Mesothelial cell of epicardium (in vitro differentiated cells): ENCODE measurements around the gene ASCC3. TPM values are rescaled to one million over a fixed set of nuclear protein-coding genes. Genes with fewer than 3 reads are reported as not detected.

ENCODE experiments used
- DNase-seq, 2 experiments: peaks; one replicate each; pipeline ENCODE4 v3.0.0; 2021; ENCODE audit warnings: low spot score in 2 of 2; ENCODE audit not compliant: unreplicated experiment in 2 of 2
- H3K27ac Mint-ChIP-seq: 2 replicates; pipeline ENCODE4 v1.8.0; 2021; ENCODE audit warnings: mixed read lengths
- H3K27me3 Mint-ChIP-seq: 2 replicates; pipeline ENCODE4 v1.8.0; 2021; ENCODE audit warnings: low read depth, mixed read lengths
- H3K36me3 Mint-ChIP-seq: 2 replicates; pipeline ENCODE4 v1.8.0; 2021; ENCODE audit warnings: mixed read lengths
- H3K4me1 Mint-ChIP-seq: 2 replicates; pipeline ENCODE4 v1.8.0; 2021; ENCODE audit warnings: mixed read lengths
- H3K4me3 Mint-ChIP-seq: 2 replicates; pipeline ENCODE4 v1.8.0; 2021; ENCODE audit warnings: mild to moderate bottlenecking, moderate library complexity, mixed read lengths
- H3K9me3 Mint-ChIP-seq: 2 replicates; pipeline ENCODE4 v1.8.0; 2021; ENCODE audit warnings: mixed read lengths
- total RNA-seq: library from RNA; stranded (reverse); gene quantifications from 3 replicates; pipeline ENCODE4 v1.2.1, GENCODE V29; 2021
- TF ChIP-seq, protein P1 (sequence below): fragments of 200-600 bp; sonication (generic); IDR thresholded peaks from one replicate; pipeline ENCODE4 v1.5.0; 2021; ENCODE audit warnings: antibody characterized with exemption; ENCODE audit not compliant: unreplicated experiment

The ASCC3 gene
- total RNA-seq, 1 donor from 2014 or later = 47.7 TPM

DNA sequence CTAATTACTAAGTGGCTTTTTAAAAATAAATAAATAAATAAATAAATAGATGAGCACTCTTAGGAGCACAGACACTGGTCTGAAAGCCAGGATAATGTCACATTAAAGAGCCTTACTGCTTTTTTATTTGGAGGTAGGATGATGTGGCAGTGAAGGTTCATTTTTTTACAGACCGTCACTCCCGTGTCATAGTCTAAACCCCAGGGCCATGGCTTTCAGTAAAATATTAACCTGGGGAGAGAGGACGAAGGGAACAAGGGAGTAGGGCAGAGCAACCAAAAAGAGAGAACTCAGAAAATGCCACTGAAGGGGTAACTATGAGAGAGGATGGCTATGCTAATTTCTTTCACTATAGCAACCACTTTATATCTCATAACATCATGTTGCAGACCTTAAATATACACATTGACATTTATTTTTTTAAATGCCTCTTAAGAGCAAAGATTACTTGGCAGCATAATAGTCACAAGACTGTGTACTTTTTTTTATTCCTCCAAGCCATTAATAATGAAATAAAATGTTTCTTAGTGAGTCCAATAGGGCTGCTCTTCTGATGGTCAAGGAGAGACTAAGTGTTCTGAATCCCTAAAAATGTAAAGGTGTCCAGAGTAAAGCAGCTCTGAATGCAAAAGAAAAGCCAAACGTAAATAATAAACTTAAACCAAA is 315.6 kb downstream of the ASCC3 start:
- TF ChIP-seq, protein P1, sequence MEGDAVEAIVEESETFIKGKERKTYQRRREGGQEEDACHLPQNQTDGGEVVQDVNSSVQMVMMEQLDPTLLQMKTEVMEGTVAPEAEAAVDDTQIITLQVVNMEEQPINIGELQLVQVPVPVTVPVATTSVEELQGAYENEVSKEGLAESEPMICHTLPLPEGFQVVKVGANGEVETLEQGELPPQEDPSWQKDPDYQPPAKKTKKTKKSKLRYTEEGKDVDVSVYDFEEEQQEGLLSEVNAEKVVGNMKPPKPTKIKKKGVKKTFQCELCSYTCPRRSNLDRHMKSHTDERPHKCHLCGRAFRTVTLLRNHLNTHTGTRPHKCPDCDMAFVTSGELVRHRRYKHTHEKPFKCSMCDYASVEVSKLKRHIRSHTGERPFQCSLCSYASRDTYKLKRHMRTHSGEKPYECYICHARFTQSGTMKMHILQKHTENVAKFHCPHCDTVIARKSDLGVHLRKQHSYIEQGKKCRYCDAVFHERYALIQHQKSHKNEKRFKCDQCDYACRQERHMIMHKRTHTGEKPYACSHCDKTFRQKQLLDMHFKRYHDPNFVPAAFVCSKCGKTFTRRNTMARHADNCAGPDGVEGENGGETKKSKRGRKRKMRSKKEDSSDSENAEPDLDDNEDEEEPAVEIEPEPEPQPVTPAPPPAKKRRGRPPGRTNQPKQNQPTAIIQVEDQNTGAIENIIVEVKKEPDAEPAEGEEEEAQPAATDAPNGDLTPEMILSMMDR = no peak
- DNase-seq = no peak
- peaks cover 17% of the 10 kb centered on the region for H3K36me3 Mint-ChIP-seq
- H3K4me1 Mint-ChIP-seq = no peaks in the 10 kb centered on the region
- H3K27ac Mint-ChIP-seq = no peak overlapping the region
- no peaks in the 10 kb centered on the region for H3K27me3 Mint-ChIP-seq
- H3K4me3 Mint-ChIP-seq = no peak overlapping the region
- H3K9me3 Mint-ChIP-seq = peaks cover 10% of the 10 kb centered on the region

DNA sequence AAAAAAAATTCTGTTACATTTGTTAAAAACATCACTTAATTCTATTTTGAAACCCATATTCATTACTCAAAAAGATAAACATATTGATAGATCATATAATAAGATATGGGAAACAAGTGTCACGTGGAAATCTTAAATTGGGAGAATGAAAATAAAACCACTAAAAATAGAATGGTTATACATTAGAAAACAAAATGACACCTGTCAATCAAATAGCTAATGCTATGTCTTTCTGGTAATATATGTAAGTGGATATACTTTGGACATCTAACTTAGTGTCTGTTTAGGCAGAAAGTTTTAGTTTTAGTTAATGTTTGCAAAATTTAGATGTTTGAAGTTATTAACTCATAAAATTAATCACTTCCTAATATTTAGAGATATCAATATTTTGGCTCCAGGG is 321.3 kb downstream of the ASCC3 start:
- TF ChIP-seq, protein P1 = no peak
- Mint-ChIP-seq H3K9me3 (peaks cover 13% of the 10 kb centered on the region), H3K4me1 (no peaks in the 10 kb centered on the region), H3K27ac (no peak overlapping the region), H3K4me3 (no peak overlapping the region), H3K36me3 (peaks cover 7% of the 10 kb centered on the region), H3K27me3 (no peaks in the 10 kb centered on the region)
- no peak for DNase-seq

DNA sequence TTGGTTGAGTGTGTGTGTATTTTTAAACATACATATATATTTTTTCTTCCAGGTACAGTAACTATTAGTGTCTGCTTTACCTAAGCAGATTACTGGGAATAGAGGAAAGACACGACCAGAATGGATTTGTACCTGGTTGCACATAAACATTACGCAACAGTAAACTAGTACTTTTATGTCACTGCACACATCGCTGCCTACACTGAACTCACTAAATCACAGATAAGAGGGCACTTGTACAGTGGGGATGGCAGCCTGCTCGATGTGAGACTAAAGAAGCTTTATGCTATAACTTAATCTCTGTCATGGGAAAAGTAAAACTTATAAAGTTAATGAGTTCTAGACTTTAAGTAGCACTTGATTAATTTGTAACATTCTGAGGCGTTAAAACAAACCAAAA is 326.9 kb downstream of the ASCC3 start:
- no peaks in the 10 kb centered on the region for H3K27me3 Mint-ChIP-seq
- TF ChIP-seq, protein P1 = no peak
- H3K9me3 Mint-ChIP-seq = peaks cover 13% of the 10 kb centered on the region
- peaks cover 16% of the 10 kb centered on the region for H3K4me1 Mint-ChIP-seq
- no peak overlapping the region for H3K4me3 Mint-ChIP-seq
- peaks cover 7% of the 10 kb centered on the region for H3K36me3 Mint-ChIP-seq
- no peak for DNase-seq
- no peak overlapping the region for H3K27ac Mint-ChIP-seq

DNA sequence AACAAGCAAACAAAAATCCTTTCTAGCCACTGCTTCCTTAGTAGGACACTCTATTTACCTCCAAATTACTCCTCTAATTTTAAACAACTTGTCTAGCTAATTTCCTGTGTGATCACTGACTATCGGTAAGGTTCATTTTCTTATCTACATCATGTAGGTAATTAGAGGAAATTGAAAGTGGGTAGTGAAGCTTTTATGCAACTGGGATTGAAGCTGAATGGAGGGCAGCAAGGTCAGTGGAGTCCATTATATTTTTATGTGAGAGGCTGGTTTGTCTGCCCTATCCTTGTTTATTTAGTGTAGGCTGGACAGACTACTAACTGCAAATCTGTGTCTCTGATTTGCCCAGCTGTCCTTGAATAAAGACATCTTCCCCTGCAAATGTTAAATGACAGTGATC is 327.9 kb downstream of the ASCC3 start:
- H3K27ac Mint-ChIP-seq = peak overlapping the region; percentile 3
- no peak overlapping the region for H3K4me3 Mint-ChIP-seq
- no peak for DNase-seq
- H3K27me3 Mint-ChIP-seq = no peaks in the 10 kb centered on the region
- peaks cover 16% of the 10 kb centered on the region for H3K4me1 Mint-ChIP-seq
- TF ChIP-seq, protein P1 = no peak
- peaks cover 13% of the 10 kb centered on the region for H3K9me3 Mint-ChIP-seq
- H3K36me3 Mint-ChIP-seq = peaks cover 6% of the 10 kb centered on the region

DNA sequence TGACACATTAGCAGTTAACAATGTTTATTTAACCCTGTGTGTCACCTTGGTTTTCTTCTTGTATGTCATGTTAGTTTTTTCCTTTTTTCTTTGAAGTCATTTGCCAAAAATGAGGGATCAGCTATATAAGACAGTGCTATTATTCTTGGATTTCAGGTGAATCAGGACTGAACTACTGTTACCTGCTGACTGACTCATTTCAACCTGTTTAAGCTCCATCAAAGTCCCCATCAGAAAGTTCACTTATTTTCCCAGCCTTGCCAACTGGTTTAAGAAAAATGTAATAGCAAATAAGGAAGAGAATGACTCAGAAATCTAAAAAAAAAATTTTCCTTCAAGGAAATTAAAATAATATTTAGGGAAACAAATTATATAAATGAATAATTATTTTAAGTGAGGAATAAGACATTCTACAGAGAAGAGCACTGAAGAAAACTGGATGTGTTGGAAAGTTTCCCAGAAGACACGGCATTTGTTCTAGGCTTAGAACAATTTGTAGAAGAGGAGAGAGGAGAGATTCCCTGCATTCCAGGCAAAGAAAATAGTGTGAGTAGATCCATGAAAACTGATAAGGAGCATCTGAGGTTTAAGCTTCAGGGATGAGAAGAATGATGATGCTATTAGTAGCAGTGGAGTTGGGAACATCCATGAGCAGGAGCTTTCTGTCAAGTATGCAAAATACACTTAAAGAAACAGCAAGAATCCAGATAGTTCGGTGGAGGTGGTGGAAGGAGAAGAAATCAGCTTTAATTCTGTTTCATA is 331.5 kb downstream of the ASCC3 start:
- DNase-seq = no peak
- Mint-ChIP-seq H3K27me3 (no peaks in the 10 kb centered on the region), H3K27ac (no peak overlapping the region), H3K36me3 (peaks cover 2% of the 10 kb centered on the region), H3K9me3 (no peaks in the 10 kb centered on the region), H3K4me3 (no peak overlapping the region), H3K4me1 (peaks cover 16% of the 10 kb centered on the region)
- TF ChIP-seq, protein P1 = no peak
